ENCODE measurements around the gene SORCS2. TPM values are rescaled to one million over a fixed set of nuclear protein-coding genes. Genes with fewer than 3 reads are reported as not detected.

SORCS2 gene
- total RNA-seq, 1 donor from 2014 or later: 13.8 TPM

DNA sequence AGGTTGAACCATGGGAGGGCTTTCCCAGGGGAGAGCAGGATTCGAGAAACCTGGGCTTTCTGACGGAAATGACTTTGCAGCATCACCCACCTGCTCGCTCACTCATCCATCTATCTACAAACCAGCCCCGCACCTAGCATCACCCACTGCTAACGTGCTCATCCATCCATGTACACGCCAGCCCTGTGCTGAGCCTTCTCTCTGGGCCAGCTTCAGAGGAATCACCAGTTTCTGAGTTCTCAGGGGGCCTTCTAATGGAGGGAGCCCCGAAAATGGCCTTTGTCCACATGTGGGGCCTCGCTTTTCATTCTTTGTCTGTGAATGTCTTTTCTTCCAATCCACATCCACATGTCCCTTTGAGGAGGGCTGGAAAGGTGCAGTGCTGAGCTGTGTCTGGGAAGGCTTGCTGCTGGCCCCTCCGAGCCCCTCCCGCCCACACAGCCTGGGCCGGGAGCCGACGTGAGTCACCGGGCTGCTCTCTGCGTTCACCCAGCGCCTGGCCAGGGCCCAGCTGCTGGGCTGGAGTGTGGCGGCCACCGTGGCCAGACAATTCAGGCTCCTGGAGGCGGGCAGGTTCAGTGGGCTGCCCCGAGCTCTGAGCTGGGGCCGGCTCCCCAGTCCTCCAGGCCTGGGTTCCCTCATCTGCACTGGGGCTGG is 14.7 kb downstream of the SORCS2 start:
- Histone ChIP-seq H3K27me3 (ENCODE audit: insufficient read depth, low read length) (no peaks in the 10 kb centered on the region), H3K4me3 (ENCODE audit: insufficient read depth, low read depth, low read length) (peak overlapping the region; percentile 18), H3K36me3 (ENCODE audit: insufficient read depth, low read length) (no peaks in the 10 kb centered on the region), H3K27ac (ENCODE audit: low read depth, low read length) (peak overlapping the region; percentile 92), H4K20me1 (ENCODE audit: insufficient read depth, low read length) (no peaks in the 10 kb centered on the region), H3K79me2 (ENCODE audit: insufficient read depth, low read length) (peaks cover 27% of the 10 kb centered on the region), H2AFZ (ENCODE audit: low read depth, low read length) (no peak overlapping the region), H3K9ac (ENCODE audit: low read length) (peak overlapping the region; percentile 77), H3K4me2 (ENCODE audit: low read length) (peak overlapping the region; percentile 73), H3K4me1 (ENCODE audit: insufficient read depth, low read length) (peaks cover 68% of the 10 kb centered on the region), H3K9me3 (ENCODE audit: insufficient read depth, low read depth, low read length) (no peaks in the 10 kb centered on the region)
- Mint-ChIP-seq H3K27ac (ENCODE audit: unreplicated experiment) (peak overlapping the region; percentile 98), H3K4me1 (ENCODE audit: low read depth, unreplicated experiment) (peaks cover 54% of the 10 kb centered on the region), H3K27me3 (ENCODE audit: low read depth, unreplicated experiment) (no peaks in the 10 kb centered on the region), H3K4me3 (ENCODE audit: unreplicated experiment) (peak overlapping the region; percentile 4), H3K9me3 (ENCODE audit: unreplicated experiment) (no peaks in the 10 kb centered on the region), H3K36me3 (ENCODE audit: low read depth, unreplicated experiment) (peaks cover 4% of the 10 kb centered on the region)
- FAIRE-seq (peak; percentile 9), DNase-seq (ENCODE audit: low read depth) (peak; percentile 92)
- TF ChIP-seq, protein P1, sequence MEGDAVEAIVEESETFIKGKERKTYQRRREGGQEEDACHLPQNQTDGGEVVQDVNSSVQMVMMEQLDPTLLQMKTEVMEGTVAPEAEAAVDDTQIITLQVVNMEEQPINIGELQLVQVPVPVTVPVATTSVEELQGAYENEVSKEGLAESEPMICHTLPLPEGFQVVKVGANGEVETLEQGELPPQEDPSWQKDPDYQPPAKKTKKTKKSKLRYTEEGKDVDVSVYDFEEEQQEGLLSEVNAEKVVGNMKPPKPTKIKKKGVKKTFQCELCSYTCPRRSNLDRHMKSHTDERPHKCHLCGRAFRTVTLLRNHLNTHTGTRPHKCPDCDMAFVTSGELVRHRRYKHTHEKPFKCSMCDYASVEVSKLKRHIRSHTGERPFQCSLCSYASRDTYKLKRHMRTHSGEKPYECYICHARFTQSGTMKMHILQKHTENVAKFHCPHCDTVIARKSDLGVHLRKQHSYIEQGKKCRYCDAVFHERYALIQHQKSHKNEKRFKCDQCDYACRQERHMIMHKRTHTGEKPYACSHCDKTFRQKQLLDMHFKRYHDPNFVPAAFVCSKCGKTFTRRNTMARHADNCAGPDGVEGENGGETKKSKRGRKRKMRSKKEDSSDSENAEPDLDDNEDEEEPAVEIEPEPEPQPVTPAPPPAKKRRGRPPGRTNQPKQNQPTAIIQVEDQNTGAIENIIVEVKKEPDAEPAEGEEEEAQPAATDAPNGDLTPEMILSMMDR (IDR thresholded peaks at IDR 0.05; ENCODE audit: insufficient read depth, low read depth, low read length): no peak
- TF ChIP-seq EZH2 (IDR thresholded peaks at IDR 0.05; ENCODE audit: insufficient read depth, low read length): no peak

GRCh38 chr4:7207628-7208231 is 15.4 kb downstream of the SORCS2 start:
- Histone ChIP-seq H3K9ac (ENCODE audit: low read length) (peak overlapping the region; percentile 77), H3K79me2 (ENCODE audit: insufficient read depth, low read length) (peaks cover 31% of the 10 kb centered on the region), H3K9me3 (ENCODE audit: insufficient read depth, low read depth, low read length) (no peaks in the 10 kb centered on the region), H3K36me3 (ENCODE audit: insufficient read depth, low read length) (no peaks in the 10 kb centered on the region), H3K27ac (ENCODE audit: low read depth, low read length) (peak overlapping the region; percentile 92), H2AFZ (ENCODE audit: low read depth, low read length) (no peak overlapping the region), H4K20me1 (ENCODE audit: insufficient read depth, low read length) (no peaks in the 10 kb centered on the region), H3K4me2 (ENCODE audit: low read length) (peak overlapping the region; percentile 73), H3K27me3 (ENCODE audit: insufficient read depth, low read length) (no peaks in the 10 kb centered on the region), H3K4me1 (ENCODE audit: insufficient read depth, low read length) (peaks cover 66% of the 10 kb centered on the region), H3K4me3 (ENCODE audit: insufficient read depth, low read depth, low read length) (no peak overlapping the region)
- no peak overlapping the region for H3K4me3 Mint-ChIP-seq (ENCODE audit: unreplicated experiment)
- DNase-seq (ENCODE audit: low read depth): peak; percentile 65
- H3K4me1 Mint-ChIP-seq (ENCODE audit: low read depth, unreplicated experiment): peaks cover 53% of the 10 kb centered on the region
- peak; percentile 52 for FAIRE-seq
- H3K36me3 Mint-ChIP-seq (ENCODE audit: low read depth, unreplicated experiment): peaks cover 4% of the 10 kb centered on the region
- no peaks in the 10 kb centered on the region for H3K27me3 Mint-ChIP-seq (ENCODE audit: low read depth, unreplicated experiment)
- no peaks in the 10 kb centered on the region for H3K9me3 Mint-ChIP-seq (ENCODE audit: unreplicated experiment)
- peak overlapping the region; percentile 98 for H3K27ac Mint-ChIP-seq (ENCODE audit: unreplicated experiment)
- no peak for TF ChIP-seq EZH2 (IDR thresholded peaks at IDR 0.05; ENCODE audit: insufficient read depth, low read length)
- TF ChIP-seq, protein P1 (IDR thresholded peaks at IDR 0.05; ENCODE audit: insufficient read depth, low read depth, low read length): no peak

All from astrocyte (in vitro differentiated cells and primary cell).